HG02970 (cell line): ENCODE measurements around the gene SLC38A9.

ENCODE experiments used
- ATAC-seq: cut with Tn5 transposase; IDR thresholded peaks from one replicate; pipeline ENCODE4 v1.9.1; 2021; ENCODE audit warnings: mild to moderate bottlenecking, moderate library complexity, moderate number of reproducible peaks; ENCODE audit not compliant: unreplicated experiment, low FRiP score

Gene SLC38A9

DNA sequence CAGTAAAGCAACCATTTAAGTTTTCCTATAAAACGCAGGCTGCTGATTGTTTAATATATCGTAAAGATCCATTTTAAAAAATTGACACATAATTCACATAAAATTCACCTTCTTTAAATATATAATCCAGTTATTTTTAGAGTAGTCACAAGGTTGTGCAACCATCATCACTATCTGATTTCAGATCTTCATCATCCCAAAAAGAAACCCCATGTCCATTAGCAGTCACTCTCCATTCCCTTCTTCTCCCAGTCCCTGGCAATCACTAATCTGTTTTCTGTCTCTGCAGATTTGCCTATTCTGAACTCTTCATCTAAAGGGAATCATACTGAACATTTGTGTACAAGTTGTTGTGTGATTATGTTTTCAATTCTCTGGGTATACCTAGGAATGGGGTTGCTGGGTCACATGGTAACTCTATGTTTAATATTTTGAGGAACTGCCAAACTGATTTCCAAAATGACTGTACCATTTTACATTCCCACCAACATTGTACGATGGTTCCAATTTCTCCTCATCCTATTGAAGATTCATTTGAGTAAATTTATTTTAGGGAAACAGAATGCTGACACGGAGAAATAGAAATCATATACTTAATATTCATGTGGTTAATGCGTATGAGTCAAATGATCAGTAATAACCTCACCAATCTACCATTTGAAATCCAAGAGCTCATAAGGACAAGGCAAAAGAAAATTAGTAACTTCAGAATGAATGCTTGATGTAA, 119.6 kb downstream of the SLC38A9 start:
- ATAC-seq: no peak

DNA sequence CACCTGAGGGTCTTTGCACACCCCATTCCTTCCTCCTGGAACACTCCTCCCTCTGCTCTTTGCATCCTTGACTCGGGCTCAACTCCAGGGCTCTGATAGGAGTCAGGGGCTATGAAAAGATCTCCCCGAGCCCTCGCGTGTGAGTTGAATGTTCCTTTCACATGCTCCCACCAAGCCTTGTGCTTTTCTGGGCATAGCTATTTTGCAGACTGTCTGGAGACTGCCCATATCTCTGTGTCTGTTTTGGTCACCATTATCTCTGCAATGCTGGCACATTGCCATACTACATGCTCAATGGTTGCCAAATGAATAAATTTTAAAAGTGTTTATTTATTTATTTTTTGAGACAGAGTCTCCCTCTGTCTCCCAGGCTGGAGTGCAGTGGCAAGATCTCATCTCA, 120.4 kb downstream of the SLC38A9 start:
- ATAC-seq: no peak

DNA sequence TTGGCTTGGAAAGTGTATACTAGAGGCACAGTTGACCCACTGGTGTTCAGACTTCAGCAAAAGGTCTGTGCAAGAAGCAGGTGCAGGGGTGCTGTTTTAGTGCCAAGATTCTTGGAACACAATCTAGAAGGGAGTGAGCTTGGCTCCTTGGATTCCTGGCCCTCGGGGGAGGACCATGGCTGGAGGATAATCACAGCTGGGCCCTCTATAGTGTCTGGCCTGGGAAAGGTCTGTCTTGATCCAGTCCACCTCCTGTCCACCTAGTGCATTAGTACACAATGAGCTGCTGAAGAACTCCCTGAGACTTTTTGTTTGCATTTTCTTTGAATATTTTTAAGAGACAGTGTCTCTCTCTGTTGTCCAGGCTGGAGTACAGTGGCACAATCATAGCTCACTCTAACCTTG, 126.9 kb downstream of the SLC38A9 start:
- no peak for ATAC-seq

DNA sequence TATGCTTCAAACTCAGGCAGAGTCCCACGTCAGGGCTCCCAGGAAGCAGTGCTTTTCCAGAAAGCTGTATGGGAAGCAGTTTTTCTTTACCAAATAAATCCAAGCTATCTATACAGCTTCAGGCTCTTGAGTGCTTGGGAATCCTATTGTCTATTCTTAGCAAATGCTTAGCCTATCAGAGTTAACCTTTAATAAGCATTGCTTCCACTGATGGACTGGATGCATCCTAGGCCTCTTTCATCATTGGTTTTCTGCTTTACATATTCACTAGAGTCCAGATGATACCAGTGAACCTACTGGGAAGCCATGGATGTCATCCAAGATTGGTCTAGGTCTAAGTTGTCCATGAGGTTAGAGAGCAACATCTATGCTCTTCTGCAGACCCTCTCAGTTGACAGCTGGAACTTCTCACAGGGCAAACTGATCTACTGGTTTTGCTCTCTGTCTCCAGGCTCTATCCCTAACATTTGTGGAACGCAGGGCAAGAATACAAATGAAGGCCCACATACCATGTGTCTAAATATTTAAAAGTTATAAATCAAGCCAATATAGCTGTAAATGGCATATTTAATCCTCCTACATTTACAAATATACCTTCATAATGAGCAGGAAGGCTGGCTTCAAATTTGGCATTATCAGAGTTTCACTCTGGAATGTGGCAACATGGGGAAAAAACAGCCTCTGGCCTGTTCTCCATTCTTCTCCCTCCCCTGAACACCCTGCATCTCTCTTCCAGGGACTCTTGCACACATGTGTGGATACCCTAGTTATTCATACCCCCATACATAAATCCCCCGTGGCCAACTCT, 127.5 kb downstream of the SLC38A9 start:
- ATAC-seq: no peak

DNA sequence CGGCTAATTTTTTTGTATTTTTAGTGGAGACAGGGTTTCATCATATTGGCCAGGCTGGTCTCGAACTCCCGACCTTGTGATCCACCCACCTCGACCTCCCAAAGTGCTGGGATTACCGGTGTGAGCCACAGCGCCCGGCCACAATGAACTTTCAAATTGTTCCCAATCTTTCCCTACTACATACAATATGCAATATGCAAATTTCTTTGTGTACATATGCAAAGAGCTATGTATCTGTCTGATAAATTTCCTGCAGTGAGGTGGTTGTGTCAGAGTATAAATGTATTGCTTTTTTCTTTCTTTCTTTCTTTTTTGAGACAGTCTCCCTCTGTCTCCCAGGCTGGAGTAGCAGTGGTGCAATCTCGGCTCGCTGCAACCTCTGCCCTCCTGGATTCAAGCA, 128.5 kb downstream of the SLC38A9 start:
- no peak for ATAC-seq

DNA sequence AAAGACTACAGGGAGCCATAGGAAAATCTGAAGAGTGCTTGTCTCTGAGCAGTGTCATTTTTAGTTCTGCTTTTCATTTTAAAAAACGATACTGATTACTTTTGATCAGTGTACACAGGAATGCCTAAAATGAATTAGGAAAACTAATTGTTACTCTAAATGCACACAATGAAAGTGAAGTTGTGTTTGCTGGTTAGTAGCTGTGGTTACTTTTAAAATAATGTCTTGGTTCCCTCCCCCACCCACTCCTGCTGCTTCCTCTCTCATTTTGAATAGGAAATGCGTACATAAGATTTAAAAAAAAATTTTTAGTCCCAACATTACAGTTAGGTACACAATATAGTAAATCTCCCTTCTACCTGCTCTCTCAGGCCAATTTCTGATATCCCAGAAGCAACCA, 129.9 kb downstream of the SLC38A9 start:
- no peak for ATAC-seq

DNA sequence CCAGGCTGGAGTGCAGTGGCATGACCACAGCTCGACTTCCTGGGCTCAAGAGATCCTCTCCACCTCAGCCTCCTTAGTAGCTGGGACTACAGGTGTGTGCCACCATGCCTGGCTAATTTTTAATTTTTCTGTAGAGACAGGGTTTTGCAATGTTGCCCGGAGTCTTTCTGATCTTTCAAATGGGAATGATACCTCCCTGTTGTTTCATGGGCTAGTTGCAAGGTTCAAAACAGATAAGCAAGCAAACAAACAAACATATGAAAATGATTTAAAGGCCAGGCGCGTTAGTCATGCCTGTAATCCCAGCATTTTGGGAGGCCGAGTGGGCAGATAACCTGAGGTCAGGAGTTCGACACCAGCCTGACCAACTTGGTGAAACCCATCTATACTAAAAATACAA, 132.1 kb downstream of the SLC38A9 start:
- ATAC-seq: no peak

DNA sequence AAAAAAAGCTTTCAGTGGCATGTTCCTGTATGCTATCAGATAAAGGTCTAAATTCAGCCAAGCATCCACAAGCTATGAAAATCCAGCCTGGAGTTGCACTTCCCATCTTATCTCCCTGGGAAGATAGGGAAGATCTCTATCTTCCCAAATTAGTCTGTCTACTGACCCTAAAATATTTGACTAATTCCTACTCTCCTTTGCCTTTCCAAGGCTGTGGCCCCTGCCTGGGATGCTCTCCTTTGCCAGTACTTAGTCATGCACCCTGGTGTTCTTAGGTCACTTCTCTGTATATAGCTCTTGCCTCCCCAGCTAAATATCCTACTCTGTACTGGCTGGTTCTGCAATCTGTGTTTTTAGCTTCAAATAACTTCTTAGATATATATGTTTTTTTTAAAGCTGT, 133.4 kb downstream of the SLC38A9 start:
- ATAC-seq: no peak

DNA sequence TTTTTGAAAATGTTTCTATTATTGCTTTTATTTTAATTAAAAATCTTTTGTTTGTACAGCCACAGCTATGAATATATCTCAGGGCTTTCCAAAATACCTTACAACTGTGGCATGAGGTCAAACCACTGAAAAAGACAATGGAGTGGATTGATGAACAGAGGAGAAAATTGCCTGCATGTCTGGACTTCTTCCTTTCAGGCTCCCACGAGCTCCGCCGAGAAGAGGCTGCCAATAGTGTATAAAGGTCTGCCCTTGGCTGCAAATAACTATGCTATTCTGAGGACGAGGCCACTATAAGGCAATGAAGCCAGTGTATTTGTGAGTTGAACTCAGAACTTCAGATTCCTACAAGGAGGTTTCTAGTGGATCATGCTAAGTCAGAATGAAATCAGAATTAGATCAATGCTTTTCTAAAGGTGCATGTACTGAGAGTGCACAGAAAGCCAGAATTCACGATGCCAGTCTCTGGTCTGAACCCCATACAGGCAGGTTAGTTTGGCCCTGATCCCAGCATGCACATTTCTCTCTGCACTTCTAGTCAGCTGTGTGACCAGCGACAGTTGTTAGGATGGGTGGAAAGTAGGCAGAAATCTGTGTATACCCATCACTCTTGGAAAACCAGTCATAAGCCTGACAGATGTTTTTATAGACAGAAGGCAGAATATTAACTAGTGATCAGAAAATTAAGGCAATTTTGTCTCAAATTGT, 134.6 kb downstream of the SLC38A9 start:
- no peak for ATAC-seq

DNA sequence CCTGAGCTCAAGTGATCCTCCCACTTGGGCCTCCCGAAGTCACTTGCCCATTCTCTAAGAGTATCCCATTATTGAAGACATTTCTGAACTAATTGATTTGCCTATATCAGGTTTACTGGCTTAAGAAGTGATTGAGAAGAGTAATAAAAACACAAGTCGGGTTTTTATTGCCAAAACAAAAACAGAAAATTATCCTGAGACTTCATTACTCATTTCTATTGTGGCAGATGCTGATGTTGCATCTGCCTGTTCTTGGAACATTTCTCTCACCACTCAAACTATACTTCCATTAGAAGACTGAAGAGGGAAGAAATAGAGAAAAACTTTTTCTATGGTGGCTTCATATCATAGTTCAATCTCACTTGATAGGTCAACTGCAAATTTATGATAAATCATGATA, 135.5 kb downstream of the SLC38A9 start:
- no peak for ATAC-seq
